Liver (tissue), 3 donors: ENCODE data around the gene RUBCN.

Experiments
- CTCF ChIP-seq: fragments of 150-350 bp; IDR thresholded peaks from 2 replicates; pipeline ENCODE4 v1.5.1; 2017; ENCODE audit warnings: improper control_type of control experiment, low read depth, low read length; ENCODE audit not compliant: missing input control
- EGR1 ChIP-seq, 2 donors: IDR thresholded peaks; 2 replicates each; pipeline ENCODE4 v1.6.1; 2016 to 2018; ENCODE audit warnings: antibody characterized with exemption in 2 of 2, low read depth in 2 of 2
- GABPA ChIP-seq, 2 donors: IDR thresholded peaks in 1 of 2; conservative IDR thresholded peaks in 1 of 2; 2 replicates each; pipeline ENCODE4 v1.6.1; 2016; ENCODE audit warnings: antibody characterized with exemption in 2 of 2, mild to moderate bottlenecking in 1 of 2, moderate library complexity in 1 of 2
- HNF4A ChIP-seq, 2 donors: conservative IDR thresholded peaks; 2 replicates each; pipeline ENCODE4 v1.6.1; 2016; ENCODE audit warnings: antibody characterized with exemption in 2 of 2, mild to moderate bottlenecking in 2 of 2
- MAX ChIP-seq: IDR thresholded peaks from 2 replicates; pipeline ENCODE4 v1.6.1; 2016; ENCODE audit warnings: antibody characterized with exemption
- REST ChIP-seq: IDR thresholded peaks from 2 replicates; pipeline ENCODE4 v1.6.1; 2016; ENCODE audit warnings: antibody characterized with exemption, mild to moderate bottlenecking
- RXRA ChIP-seq, 2 donors: IDR thresholded peaks; 2 replicates each; pipeline ENCODE4 v1.6.1; 2017 to 2018; ENCODE audit warnings: antibody characterized with exemption in 2 of 2, mild to moderate bottlenecking in 1 of 2
- SP1 ChIP-seq: IDR thresholded peaks from 2 replicates; pipeline ENCODE4 v1.6.1; 2018; ENCODE audit warnings: antibody characterized with exemption, mild to moderate bottlenecking
- TAF1 ChIP-seq: conservative IDR thresholded peaks from 2 replicates; pipeline ENCODE4 v1.6.1; 2016; ENCODE audit warnings: antibody characterized with exemption, mild to moderate bottlenecking
- YY1 ChIP-seq: IDR thresholded peaks from 2 replicates; pipeline ENCODE4 v1.6.1; 2016; ENCODE audit warnings: antibody characterized with exemption, mild to moderate bottlenecking
- ZBTB33 ChIP-seq: IDR thresholded peaks from 2 replicates; pipeline ENCODE4 v1.6.1; 2016; ENCODE audit warnings: antibody characterized with exemption
- donor health status: healthy.
- donor health status: healthy.

- TF ChIP-seq GABPA (IDR thresholded peaks at IDR 0.05 in 1 of 2, conservative IDR thresholded peaks at IDR 0.05 in 1 of 2): no peak
- no peak for TF ChIP-seq ZBTB33
- TF ChIP-seq MAX: no peak
- no peak for TF ChIP-seq CTCF
- TF ChIP-seq TAF1: no peak
- TF ChIP-seq EGR1 (IDR thresholded peaks at IDR 0.05; ENCODE audit: low read depth in 2 of 2): no peak
- TF ChIP-seq REST: no peak
- TF ChIP-seq RXRA (IDR thresholded peaks at IDR 0.05): no peak
- TF ChIP-seq HNF4A (conservative IDR thresholded peaks at IDR 0.05): no peak
- no peak for TF ChIP-seq SP1
- TF ChIP-seq YY1: no peak
These were observed 17.8 kb downstream of the RUBCN start for GRCh38 chr3:197718891-197719290.
